HEK293 (cell line): ENCODE measurements around the gene HIRA.

Source experiments
- CTCF ChIA-PET: fragments of 350-600 bp; formaldehyde crosslinking; extraction: SDS; loops from one replicate; lab custom pipeline; 2021; ENCODE audit warnings: antibody characterized with exemption; lab: Yijun Ruan, JAX
- POLR2A ChIA-PET: fragments of 300-600 bp; formaldehyde crosslinking; extraction: SDS; loops from one replicate; lab custom pipeline; 2020; ENCODE audit warnings: antibody characterized with exemption, inconsistent platforms; lab: Yijun Ruan, JAX
- H3K27ac ChIP-seq: fragments of 200-500 bp; sonication (Bioruptor generic); 2 replicates; pipeline ENCODE4 v1.5.1; 2014; ENCODE audit warnings: low read depth, low read length, control low read depth, inconsistent platforms; ENCODE audit errors: extremely low read depth
- H3K36me3 ChIP-seq, 2 experiments: fragments of 200-500 bp in 1 of 2; sonication (Bioruptor generic) in 1 of 2; 1 replicate in 1 of 2; 2 replicates in 1 of 2; pipeline ENCODE4 v1.5.1; 2014 to 2017; ENCODE audit warnings: inconsistent platforms in 2 of 2, low read length in 2 of 2; ENCODE audit not compliant: control insufficient read depth in 2 of 2, insufficient read depth in 1 of 2
- H3K4me1 ChIP-seq: fragments of 200-500 bp; sonication (Bioruptor generic); 2 replicates; pipeline ENCODE4 v1.5.1; 2014; ENCODE audit warnings: mild to moderate bottlenecking, low read length, inconsistent platforms; ENCODE audit not compliant: control insufficient read depth, insufficient read depth
- H3K4me3 ChIP-seq: 2 replicates; pipeline ENCODE4 v1.5.1; 2011; ENCODE audit warnings: low read depth, mild to moderate bottlenecking, control low read depth, low read length, moderate library complexity
- H3K9me3 ChIP-seq: fragments of 200-500 bp; sonication (Bioruptor generic); 2 replicates; pipeline ENCODE4 v1.5.1; 2014; ENCODE audit warnings: low read depth, low read length, inconsistent platforms; ENCODE audit not compliant: control insufficient read depth, insufficient read depth
- AEBP2 ChIP-seq: fragments of 450-650 bp; formaldehyde crosslinking; IDR thresholded peaks from 2 replicates; pipeline ENCODE4 v1.5.1; 2016; ENCODE audit warnings: missing biosample characterization, missing genetic modification characterization, borderline replicate concordance
- ATF2 ChIP-seq: fragments of 450-650 bp; formaldehyde crosslinking; IDR thresholded peaks from 2 replicates; pipeline ENCODE4 v1.5.1; 2016; ENCODE audit warnings: missing biosample characterization, missing genetic modification characterization, low read depth
- CTCF ChIP-seq: fragments of 450-650 bp; formaldehyde crosslinking; IDR thresholded peaks from 2 replicates; pipeline ENCODE4 v1.5.1; 2016; ENCODE audit warnings: missing biosample characterization, missing genetic modification characterization
- GFI1B ChIP-seq: fragments of 450-650 bp; formaldehyde crosslinking; IDR thresholded peaks from 2 replicates; pipeline ENCODE4 v1.5.1; 2016; ENCODE audit warnings: missing biosample characterization, missing genetic modification characterization
- KLF10 ChIP-seq: fragments of 450-650 bp; IDR thresholded peaks from 2 replicates; pipeline ENCODE4 v1.5.1; 2018; ENCODE audit warnings: missing biosample characterization, mild to moderate bottlenecking, missing genetic modification characterization
- PRDM10 ChIP-seq: fragments of 450-650 bp; formaldehyde crosslinking; IDR thresholded peaks from 2 replicates; pipeline ENCODE4 v1.5.1; 2016; ENCODE audit warnings: missing biosample characterization, missing genetic modification characterization
- TRIM28 ChIP-seq: IDR thresholded peaks from 2 replicates; pipeline ENCODE4 v1.6.1; 2011; ENCODE audit warnings: low read length, control low read depth, borderline replicate concordance
- ZBTB1 ChIP-seq: fragments of 450-650 bp; formaldehyde crosslinking; IDR thresholded peaks from 2 replicates; pipeline ENCODE4 v1.5.1; 2016; ENCODE audit warnings: missing biosample characterization, missing genetic modification characterization
- ZBTB26 ChIP-seq: fragments of 450-650 bp; formaldehyde crosslinking; optimal IDR thresholded peaks from 2 replicates; pipeline ENCODE3; 2016; ENCODE audit warnings: missing biosample characterization, mild to moderate bottlenecking, missing genetic modification characterization
- ZBTB7A ChIP-seq: fragments of 450-650 bp; formaldehyde crosslinking; IDR thresholded peaks from 2 replicates; pipeline ENCODE4 v1.5.1; 2016; ENCODE audit warnings: low read depth, missing biosample characterization, missing genetic modification characterization
- ZFP37 ChIP-seq: fragments of 450-650 bp; formaldehyde crosslinking; IDR thresholded peaks from 2 replicates; pipeline ENCODE4 v1.5.1; 2016; ENCODE audit warnings: missing biosample characterization, missing genetic modification characterization
- ZNF114 ChIP-seq: fragments of 450-650 bp; formaldehyde crosslinking; IDR thresholded peaks from 2 replicates; pipeline ENCODE4 v1.5.0; 2017; ENCODE audit warnings: missing biosample characterization, missing genetic modification characterization
- ZNF146 ChIP-seq: fragments of 450-650 bp; formaldehyde crosslinking; IDR thresholded peaks from 2 replicates; pipeline ENCODE4 v1.5.1; 2016; ENCODE audit warnings: missing biosample characterization, missing genetic modification characterization
- ZNF157 ChIP-seq: fragments of 450-650 bp; formaldehyde crosslinking; IDR thresholded peaks from 2 replicates; pipeline ENCODE4 v1.5.1; 2016; ENCODE audit warnings: missing biosample characterization, missing genetic modification characterization
- ZNF302 ChIP-seq: fragments of 450-650 bp; formaldehyde crosslinking; IDR thresholded peaks from 2 replicates; pipeline ENCODE4 v1.5.1; 2016; ENCODE audit warnings: missing biosample characterization, missing genetic modification characterization, low read depth
- ZNF350 ChIP-seq: fragments of 450-650 bp; formaldehyde crosslinking; IDR thresholded peaks from 2 replicates; pipeline ENCODE4 v1.5.0; 2017; ENCODE audit warnings: missing biosample characterization, mild to moderate bottlenecking, missing genetic modification characterization
- ZNF37A ChIP-seq: fragments of 450-650 bp; IDR thresholded peaks from 2 replicates; pipeline ENCODE4 v1.5.1; 2018; ENCODE audit warnings: missing biosample characterization, missing genetic modification characterization
- ZNF391 ChIP-seq: fragments of 450-650 bp; formaldehyde crosslinking; IDR thresholded peaks from 2 replicates; pipeline ENCODE4 v1.5.1; 2016; ENCODE audit warnings: low read depth, missing biosample characterization, missing genetic modification characterization, borderline replicate concordance
- ZNF529 ChIP-seq: fragments of 450-650 bp; formaldehyde crosslinking; IDR thresholded peaks from 2 replicates; pipeline ENCODE4 v1.5.1; 2017; ENCODE audit warnings: missing genetic modification characterization, missing biosample characterization; ENCODE audit not compliant: insufficient replicate concordance
- ZNF548 ChIP-seq: fragments of 450-650 bp; formaldehyde crosslinking; IDR thresholded peaks from 2 replicates; pipeline ENCODE4 v1.5.1; 2016; ENCODE audit warnings: missing biosample characterization, missing genetic modification characterization
- ZNF555 ChIP-seq: fragments of 450-650 bp; formaldehyde crosslinking; conservative IDR thresholded peaks from 2 replicates; pipeline ENCODE4 v1.5.1; 2017; ENCODE audit warnings: missing biosample characterization, mild to moderate bottlenecking, missing genetic modification characterization, inconsistent platforms
- ZNF621 ChIP-seq: fragments of 450-650 bp; formaldehyde crosslinking; IDR thresholded peaks from 2 replicates; pipeline ENCODE4 v1.5.1; 2017; ENCODE audit warnings: missing biosample characterization, missing genetic modification characterization
- ZNF626 ChIP-seq: fragments of 450-650 bp; sonication (Bioruptor Pico); formaldehyde crosslinking; IDR thresholded peaks from 2 replicates; pipeline ENCODE4 v1.5.1; 2018; ENCODE audit warnings: missing biosample characterization, missing genetic modification characterization, inconsistent platforms
- ZNF768 ChIP-seq: fragments of 450-650 bp; formaldehyde crosslinking; IDR thresholded peaks from 2 replicates; pipeline ENCODE4 v1.5.1; 2018; ENCODE audit warnings: missing biosample characterization, mild to moderate bottlenecking, missing genetic modification characterization
- ZNF777 ChIP-seq: fragments of 450-650 bp; formaldehyde crosslinking; IDR thresholded peaks from 2 replicates; pipeline ENCODE4 v1.5.1; 2017; ENCODE audit warnings: missing biosample characterization, missing genetic modification characterization, borderline replicate concordance
- ZSCAN30 ChIP-seq: fragments of 450-650 bp; IDR thresholded peaks from 2 replicates; pipeline ENCODE4 v1.5.1; 2018; ENCODE audit warnings: missing biosample characterization, mild to moderate bottlenecking, missing genetic modification characterization, moderate library complexity
- ZSCAN5A ChIP-seq: fragments of 450-650 bp; formaldehyde crosslinking; IDR thresholded peaks from 2 replicates; pipeline ENCODE4 v1.5.1; 2016; ENCODE audit warnings: missing biosample characterization, missing genetic modification characterization

HIRA gene

GRCh38 chr22:19376971-19377370, 54.6 kb downstream of the HIRA start:
- TF ChIP-seq AEBP2 (tag by site-specific recombination) (no peak), ZFP37 (no peak), ZNF621 (tag by site-specific recombination) (no peak), ZNF777 (tag by site-specific recombination) (no peak), ZBTB1 (tag by site-specific recombination) (no peak), ZBTB7A (tag by site-specific recombination) (no peak), TRIM28 (no peak), ZNF302 (tag by site-specific recombination) (no peak), KLF10 (tag by site-specific recombination) (no peak), ZNF350 (tag by site-specific recombination) (no peak), ZSCAN30 (no peak), PRDM10 (tag by site-specific recombination) (no peak), ZNF114 (no peak), ZNF626 (tag by site-specific recombination) (no peak), ZNF529 (tag by site-specific recombination) (no peak), ZNF37A (tag by site-specific recombination) (no peak), ZNF146 (tag by site-specific recombination) (no peak)
- CTCF ChIA-PET = no interaction called here
- POLR2A ChIA-PET = no interaction called here
- Histone ChIP-seq H3K4me3 (no peak overlapping the region), H3K4me1 (no peaks in the 10 kb centered on the region), H3K36me3 (peaks cover 10 to 80% of the 10 kb centered on the region in 2 experiments), H3K27ac (no peak overlapping the region), H3K9me3 (no peaks in the 10 kb centered on the region)

GRCh38 chr22:19376247-19376646, 55.3 kb downstream of the HIRA start:
- TF ChIP-seq ZSCAN5A (tag by site-specific recombination) = no peak
- no peak for TF ChIP-seq ATF2 (tag by site-specific recombination)
- no peak for TF ChIP-seq ZBTB26
- no peak for TF ChIP-seq ZNF555
- no peak for TF ChIP-seq ZNF157
- TF ChIP-seq CTCF (tag by site-specific recombination) = no peak
- TF ChIP-seq ZNF548 = no peak
- no peak for TF ChIP-seq ZNF391 (tag by site-specific recombination)
- no peak for TF ChIP-seq GFI1B
- TF ChIP-seq ZNF768 (tag by site-specific recombination) = no peak
- Histone ChIP-seq H3K27ac (no peak overlapping the region), H3K4me1 (no peaks in the 10 kb centered on the region), H3K4me3 (no peak overlapping the region), H3K9me3 (no peaks in the 10 kb centered on the region), H3K36me3 (peaks cover 17 to 80% of the 10 kb centered on the region in 2 experiments)
- POLR2A ChIA-PET = no interaction called here
- CTCF ChIA-PET = no interaction called here
